GM12864 (cell line): Measurements from ENCODE around the gene ZNF879.

Experiments used
- DNase-seq: peaks from one replicate; pipeline ENCODE4 v3.0.0-alpha.2; 2011; ENCODE audit warnings: low read depth
- H3K4me3 ChIP-seq: 2 replicates; pipeline ENCODE4 v1.5.1; 2011; ENCODE audit warnings: mild to moderate bottlenecking, low read depth, low read length, control low read depth
- CTCF ChIP-seq: IDR thresholded peaks from 2 replicates; pipeline ENCODE4 v1.5.1; 2011; ENCODE audit warnings: low read depth, mild to moderate bottlenecking, moderate library complexity, low read length, control low read depth, inconsistent platforms; ENCODE audit errors: missing control alignments

The ZNF879 gene

DNA sequence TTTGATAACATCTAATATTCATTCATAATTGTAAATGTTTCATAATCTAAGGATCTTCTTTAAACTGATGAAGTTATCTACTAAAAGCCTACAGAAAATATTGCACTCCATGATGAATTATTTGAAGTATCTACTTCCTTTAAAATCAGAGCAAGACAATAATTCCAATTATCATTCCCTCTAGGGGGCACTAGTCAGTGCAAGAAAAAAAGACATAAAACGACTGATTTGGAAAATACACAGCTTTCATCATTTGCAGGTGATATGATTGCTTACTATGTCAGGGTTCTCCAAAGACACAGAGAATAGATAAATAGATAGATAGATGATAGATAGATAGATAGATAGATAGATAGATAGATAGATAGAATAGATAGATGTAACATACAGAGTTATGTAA is 14.9 kb upstream of the ZNF879 start:
- H3K4me3 ChIP-seq, result no peak overlapping the region
- no peak for DNase-seq
- no peak for TF ChIP-seq CTCF

DNA sequence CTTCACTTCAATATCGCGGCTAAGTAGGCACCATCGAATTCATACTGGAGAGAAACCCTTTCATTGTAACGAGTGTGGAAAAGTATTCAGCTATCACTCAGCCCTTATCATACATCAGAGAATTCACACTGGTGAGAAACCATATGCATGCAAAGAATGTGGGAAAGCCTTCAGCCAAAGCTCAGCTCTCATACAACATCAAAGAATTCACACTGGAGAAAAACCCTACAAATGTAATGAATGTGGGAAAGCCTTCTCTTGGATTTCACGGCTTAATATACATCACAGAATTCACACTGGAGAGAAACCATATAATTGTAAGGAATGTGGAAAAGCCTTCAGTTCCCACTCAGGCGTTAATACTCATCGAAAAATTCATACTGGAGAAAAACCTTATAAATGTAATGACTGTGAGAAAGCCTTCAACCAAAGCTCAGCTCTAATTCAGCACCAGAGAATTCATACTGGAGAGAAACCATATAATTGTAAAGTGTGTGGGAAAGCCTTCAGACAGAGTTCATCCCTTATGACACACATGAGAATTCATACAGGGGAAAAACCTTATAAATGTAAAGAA is 9.5 kb downstream of the ZNF879 start:
- no peak overlapping the region for H3K4me3 ChIP-seq
- TF ChIP-seq CTCF, result no peak
- no peak for DNase-seq

DNA sequence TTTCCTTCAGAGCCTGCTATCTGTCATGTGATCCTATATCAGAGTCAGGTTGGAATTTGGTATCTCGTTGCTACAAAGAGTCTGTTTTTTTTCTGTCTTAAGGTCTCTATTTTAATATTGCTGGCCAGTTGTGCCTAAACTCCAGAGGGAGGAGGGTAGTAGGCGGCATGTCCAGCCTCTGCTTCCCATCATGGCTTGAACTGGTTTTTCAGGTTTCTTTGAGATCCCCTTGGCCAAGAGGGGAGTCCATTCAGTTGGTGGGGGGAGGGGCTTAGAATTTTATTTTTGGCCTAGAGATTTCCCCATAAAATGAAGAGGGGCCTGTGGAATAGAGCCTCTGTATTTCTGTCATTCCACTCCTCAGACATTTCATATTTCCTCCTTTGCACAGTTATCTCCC is 21.2 kb downstream of the ZNF879 start:
- TF ChIP-seq CTCF, result no peak
- DNase-seq, result no peak
- H3K4me3 ChIP-seq, result no peak overlapping the region

- no peak for DNase-seq
- no peak overlapping the region for H3K4me3 ChIP-seq
- TF ChIP-seq CTCF, result no peak
These were observed 28.2 kb downstream of the ZNF879 start for GRCh38 chr5:179051784-179052183.

GRCh38 chr5:179054036-179054785 is 30.6 kb downstream of the ZNF879 start:
- H3K4me3 ChIP-seq, result no peak overlapping the region
- TF ChIP-seq CTCF, result no peak
- no peak for DNase-seq

- no peak overlapping the region for H3K4me3 ChIP-seq
- no peak for TF ChIP-seq CTCF
- DNase-seq, result no peak
These were observed 31.3 kb downstream of the ZNF879 start for GRCh38 chr5:179054876-179055275.

DNA sequence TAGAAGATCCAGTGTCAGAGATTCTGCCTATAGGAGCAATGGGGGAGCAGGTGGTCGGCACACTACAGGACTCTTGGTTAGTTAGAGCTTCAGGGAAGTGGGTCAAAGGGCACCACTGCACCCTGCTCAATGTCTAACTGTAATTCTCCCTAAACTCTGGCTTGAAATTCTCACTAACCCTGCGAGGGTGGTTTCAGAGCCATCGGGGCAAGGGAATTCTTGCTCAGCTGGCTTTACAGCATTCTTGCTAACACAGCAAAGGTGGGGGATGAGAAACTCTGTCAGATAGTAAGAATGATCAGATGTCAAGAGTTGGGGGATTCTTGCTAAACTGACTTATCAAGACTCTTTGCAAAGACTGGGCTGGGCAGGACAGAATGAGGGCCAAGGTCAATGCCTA is 31.8 kb downstream of the ZNF879 start:
- no peak for DNase-seq
- no peak for TF ChIP-seq CTCF
- H3K4me3 ChIP-seq, result no peak overlapping the region
